SK-N-SH (cell line): ENCODE data around the gene LINGO3.
"Not testable (repeated sequence)": the region's sequence is repeated elsewhere in the genome, so short reads cannot be mapped to it uniquely, and the experiment has no call there.

Experiments used
- CHD2 ChIP-seq: fragments of 150-350 bp; IDR thresholded peaks from 2 replicates; pipeline ENCODE4 v1.6.1; 2018; ENCODE audit warnings: low read length; ENCODE audit not compliant: partially characterized antibody
- ELF1 ChIP-seq: IDR thresholded peaks from 2 replicates; pipeline ENCODE4 v1.4.0; 2012
- EZH2phosphoT487 ChIP-seq: fragments of 200-600 bp; sonication (generic); IDR thresholded peaks from 2 replicates; pipeline ENCODE4 v1.6.1; 2017; ENCODE audit warnings: low read depth, mixed run types, mild to moderate bottlenecking, antibody characterized with exemption, moderate library complexity, borderline replicate concordance
- FOXJ3 ChIP-seq: sonication (generic); formaldehyde crosslinking; IDR thresholded peaks from 2 replicates; pipeline ENCODE4 v1.5.1; 2020; ENCODE audit warnings: mild to moderate bottlenecking, missing genetic modification reagents
- JUND ChIP-seq: IDR thresholded peaks from 2 replicates; pipeline ENCODE4 v1.4.0; 2012
- NFIC ChIP-seq: IDR thresholded peaks from 2 replicates; pipeline ENCODE4 v1.4.0; 2012; ENCODE audit warnings: borderline replicate concordance
- NRF1 ChIP-seq: IDR thresholded peaks from 2 replicates; pipeline ENCODE4 v1.6.1; 2012; ENCODE audit warnings: low read depth, mild to moderate bottlenecking, low read length
- POLR2AphosphoS5 ChIP-seq: IDR thresholded peaks from 2 replicates; pipeline ENCODE4 v1.6.1; 2012; ENCODE audit warnings: low read depth, low read length
- RAD21 ChIP-seq: IDR thresholded peaks from 2 replicates; pipeline ENCODE4 v1.6.1; 2012; ENCODE audit warnings: mild to moderate bottlenecking, low read length
- RFX5 ChIP-seq: IDR thresholded peaks from 2 replicates; pipeline ENCODE4 v1.6.1; 2012; ENCODE audit warnings: mild to moderate bottlenecking, improper control_type of control experiment, low read length
- TAF1 ChIP-seq: IDR thresholded peaks from 2 replicates; pipeline ENCODE4 v1.6.1; 2012; ENCODE audit warnings: low read depth, mild to moderate bottlenecking, low read length, moderate library complexity, borderline replicate concordance
- TF ChIP-seq, protein P1 (sequence below): fragments of 200-600 bp; sonication (generic); IDR thresholded peaks from 2 replicates; pipeline ENCODE4 v1.6.1; 2017; ENCODE audit warnings: antibody characterized with exemption, mild to moderate bottlenecking, moderate library complexity
- TF ChIP-seq, protein P2 (sequence below): IDR thresholded peaks from 2 replicates; pipeline ENCODE4 v1.6.1; 2012; ENCODE audit warnings: mild to moderate bottlenecking, low read depth, low read length, moderate library complexity

DNA sequence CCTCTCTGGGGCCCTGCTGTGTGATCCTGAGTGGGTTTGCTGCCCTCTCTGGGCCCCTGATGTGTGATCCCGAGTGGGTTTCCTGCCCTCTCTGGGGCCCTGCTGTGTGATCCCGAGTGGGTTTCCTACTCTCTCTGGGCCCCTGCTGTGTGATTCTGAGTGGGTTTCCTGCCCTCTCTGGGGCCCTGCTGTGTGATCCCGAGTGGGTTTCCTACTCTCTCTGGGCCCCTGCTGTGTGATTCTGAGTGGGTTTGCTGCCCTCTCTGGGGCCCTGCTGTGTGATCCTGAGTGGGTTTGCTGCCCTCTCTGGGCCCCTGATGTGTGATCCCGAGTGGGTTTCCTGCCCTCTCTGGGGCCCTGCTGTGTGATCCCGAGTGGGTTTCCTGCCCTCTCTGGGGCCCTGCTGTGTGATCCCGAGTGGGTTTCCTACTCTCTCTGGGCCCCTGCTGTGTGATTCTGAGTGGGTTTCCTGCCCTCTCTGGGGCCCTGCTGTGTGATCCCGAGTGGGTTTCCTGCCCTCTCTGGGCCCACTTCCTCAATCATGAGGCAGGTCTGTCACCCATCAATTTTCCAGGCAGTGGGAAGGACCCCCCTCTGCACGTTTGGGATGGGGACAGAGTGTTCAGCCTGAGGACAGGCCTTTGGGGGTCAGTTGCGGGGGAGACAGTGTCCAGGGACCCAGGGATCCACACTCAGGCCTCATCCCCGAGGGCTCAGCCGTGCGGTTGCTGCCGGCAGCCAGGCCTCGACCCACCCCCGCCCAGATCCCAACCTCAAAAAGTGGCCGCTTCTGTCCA, 26.5 kb downstream of the LINGO3 start:
- TF ChIP-seq, protein P1, sequence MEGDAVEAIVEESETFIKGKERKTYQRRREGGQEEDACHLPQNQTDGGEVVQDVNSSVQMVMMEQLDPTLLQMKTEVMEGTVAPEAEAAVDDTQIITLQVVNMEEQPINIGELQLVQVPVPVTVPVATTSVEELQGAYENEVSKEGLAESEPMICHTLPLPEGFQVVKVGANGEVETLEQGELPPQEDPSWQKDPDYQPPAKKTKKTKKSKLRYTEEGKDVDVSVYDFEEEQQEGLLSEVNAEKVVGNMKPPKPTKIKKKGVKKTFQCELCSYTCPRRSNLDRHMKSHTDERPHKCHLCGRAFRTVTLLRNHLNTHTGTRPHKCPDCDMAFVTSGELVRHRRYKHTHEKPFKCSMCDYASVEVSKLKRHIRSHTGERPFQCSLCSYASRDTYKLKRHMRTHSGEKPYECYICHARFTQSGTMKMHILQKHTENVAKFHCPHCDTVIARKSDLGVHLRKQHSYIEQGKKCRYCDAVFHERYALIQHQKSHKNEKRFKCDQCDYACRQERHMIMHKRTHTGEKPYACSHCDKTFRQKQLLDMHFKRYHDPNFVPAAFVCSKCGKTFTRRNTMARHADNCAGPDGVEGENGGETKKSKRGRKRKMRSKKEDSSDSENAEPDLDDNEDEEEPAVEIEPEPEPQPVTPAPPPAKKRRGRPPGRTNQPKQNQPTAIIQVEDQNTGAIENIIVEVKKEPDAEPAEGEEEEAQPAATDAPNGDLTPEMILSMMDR, result not testable (repeated sequence)
- TF ChIP-seq JUND; EZH2phosphoT487; ELF1; RFX5; POLR2AphosphoS5; FOXJ3 (CRISPR knock-in tag); NFIC; NRF1; TAF1; RAD21; CHD2: not testable (repeated sequence)
- TF ChIP-seq, protein P2, sequence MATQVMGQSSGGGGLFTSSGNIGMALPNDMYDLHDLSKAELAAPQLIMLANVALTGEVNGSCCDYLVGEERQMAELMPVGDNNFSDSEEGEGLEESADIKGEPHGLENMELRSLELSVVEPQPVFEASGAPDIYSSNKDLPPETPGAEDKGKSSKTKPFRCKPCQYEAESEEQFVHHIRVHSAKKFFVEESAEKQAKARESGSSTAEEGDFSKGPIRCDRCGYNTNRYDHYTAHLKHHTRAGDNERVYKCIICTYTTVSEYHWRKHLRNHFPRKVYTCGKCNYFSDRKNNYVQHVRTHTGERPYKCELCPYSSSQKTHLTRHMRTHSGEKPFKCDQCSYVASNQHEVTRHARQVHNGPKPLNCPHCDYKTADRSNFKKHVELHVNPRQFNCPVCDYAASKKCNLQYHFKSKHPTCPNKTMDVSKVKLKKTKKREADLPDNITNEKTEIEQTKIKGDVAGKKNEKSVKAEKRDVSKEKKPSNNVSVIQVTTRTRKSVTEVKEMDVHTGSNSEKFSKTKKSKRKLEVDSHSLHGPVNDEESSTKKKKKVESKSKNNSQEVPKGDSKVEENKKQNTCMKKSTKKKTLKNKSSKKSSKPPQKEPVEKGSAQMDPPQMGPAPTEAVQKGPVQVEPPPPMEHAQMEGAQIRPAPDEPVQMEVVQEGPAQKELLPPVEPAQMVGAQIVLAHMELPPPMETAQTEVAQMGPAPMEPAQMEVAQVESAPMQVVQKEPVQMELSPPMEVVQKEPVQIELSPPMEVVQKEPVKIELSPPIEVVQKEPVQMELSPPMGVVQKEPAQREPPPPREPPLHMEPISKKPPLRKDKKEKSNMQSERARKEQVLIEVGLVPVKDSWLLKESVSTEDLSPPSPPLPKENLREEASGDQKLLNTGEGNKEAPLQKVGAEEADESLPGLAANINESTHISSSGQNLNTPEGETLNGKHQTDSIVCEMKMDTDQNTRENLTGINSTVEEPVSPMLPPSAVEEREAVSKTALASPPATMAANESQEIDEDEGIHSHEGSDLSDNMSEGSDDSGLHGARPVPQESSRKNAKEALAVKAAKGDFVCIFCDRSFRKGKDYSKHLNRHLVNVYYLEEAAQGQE, result not testable (repeated sequence)
